D721Med (cell line): ENCODE measurements around the gene MCM10.
A peak's percentile ranks its signal among the peaks of the same experiment; 100 is the strongest.

Experiments used
- DNase-seq: peaks from one replicate; pipeline ENCODE4 v3.0.0; 2011; ENCODE audit warnings: low spot score; ENCODE audit not compliant: insufficient read length
- FAIRE-seq: peaks from 2 replicates; lab custom pipeline; 2011; peaks lifted over from hg19 to GRCh38; lab: Jason Lieb, UNC
- CTCF ChIP-seq: IDR thresholded peaks from 2 replicates; pipeline ENCODE4 v1.5.1; 2012; ENCODE audit warnings: mild to moderate bottlenecking, control low read depth; ENCODE audit not compliant: insufficient read depth; ENCODE audit errors: missing control alignments

The MCM10 gene

GRCh38 chr10:13120786-13121499 lies 40.4 kb upstream of the MCM10 start:
- FAIRE-seq (peak; percentile 87), DNase-seq (no peak)
- no peak for TF ChIP-seq CTCF

GRCh38 chr10:13121500-13121854 lies 39.9 kb upstream of the MCM10 start:
- FAIRE-seq = no peak
- no peak for DNase-seq

DNA sequence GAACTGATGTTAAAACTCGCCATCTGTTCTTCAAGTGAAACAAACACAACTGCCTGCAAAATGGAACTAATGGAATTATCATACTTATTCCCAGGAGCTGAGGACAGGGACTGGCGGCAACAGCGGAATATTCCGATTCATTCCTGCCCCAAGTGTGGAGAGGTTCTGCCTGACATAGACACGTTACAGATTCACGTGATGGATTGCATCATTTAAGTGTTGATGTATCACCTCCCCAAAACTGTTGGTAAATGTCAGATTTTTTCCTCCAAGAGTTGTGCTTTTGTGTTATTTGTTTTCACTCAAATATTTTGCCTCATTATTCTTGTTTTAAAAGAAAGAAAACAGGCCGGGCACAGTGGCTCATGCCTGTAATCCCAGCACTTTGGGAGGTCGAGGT lies 24.7 kb upstream of the MCM10 start:
- FAIRE-seq (no peak), DNase-seq (no peak)
- no peak for TF ChIP-seq CTCF

More at GRCh38 chr10:13121500-13121854, 39.9 kb upstream of the MCM10 start:
- no peak for TF ChIP-seq CTCF

- DNase-seq (no peak), FAIRE-seq (no peak)
- no peak for TF ChIP-seq CTCF
Observed at GRCh38 chr10:13139150-13139549, 22.2 kb upstream of the MCM10 start.

DNA sequence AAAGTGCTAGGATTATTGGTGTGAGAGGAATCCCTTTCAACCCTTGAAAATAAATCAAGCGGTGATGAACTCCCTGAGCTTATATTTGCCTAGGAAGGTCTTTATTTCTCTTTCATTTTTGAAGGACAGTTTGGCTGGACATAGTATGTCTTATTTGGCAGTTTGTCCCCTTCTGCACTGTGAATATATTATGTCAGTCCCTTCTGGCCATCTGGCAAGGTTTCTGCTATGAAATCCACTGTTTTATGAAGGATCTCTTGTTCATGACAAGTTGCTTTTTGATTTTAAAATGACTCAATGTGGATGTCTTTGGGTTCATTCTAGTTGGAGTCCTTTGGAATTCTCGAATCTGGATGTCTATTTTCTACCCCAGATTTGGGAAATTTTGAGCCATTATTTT lies 21.7 kb upstream of the MCM10 start:
- FAIRE-seq = no peak
- TF ChIP-seq CTCF = no peak
- DNase-seq = no peak

DNA sequence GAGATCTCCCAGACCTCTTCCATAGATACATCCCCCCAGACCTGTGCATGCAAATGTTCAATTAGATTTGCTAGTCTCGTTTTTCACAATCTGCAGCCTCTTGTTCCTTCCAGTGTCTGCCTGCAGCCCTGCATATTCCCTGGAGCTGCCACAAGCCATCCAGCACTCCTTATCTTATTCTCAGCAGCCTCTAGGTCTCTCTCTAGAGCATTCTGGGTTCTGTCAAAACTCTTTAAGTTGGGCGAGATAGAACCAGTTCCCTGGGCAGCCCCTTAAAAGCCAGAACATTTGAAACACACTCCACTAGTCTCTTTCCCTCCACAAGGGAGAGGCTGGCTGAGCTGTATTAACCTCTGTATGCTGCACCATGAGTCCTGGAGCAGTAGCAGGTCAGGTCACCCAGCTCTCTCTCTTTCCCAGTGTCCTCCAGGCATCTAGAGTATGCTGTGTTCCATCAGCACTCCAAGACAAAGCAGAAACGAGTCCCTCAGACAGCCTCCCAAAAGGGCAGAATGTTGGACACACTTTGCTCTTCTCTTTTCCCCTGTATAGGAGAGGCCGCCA lies 20.6 kb upstream of the MCM10 start:
- FAIRE-seq (no peak), DNase-seq (no peak)
- TF ChIP-seq CTCF = no peak

- FAIRE-seq (no peak), DNase-seq (no peak)
- no peak for TF ChIP-seq CTCF
Observed at GRCh38 chr10:13143766-13144165, 17.6 kb upstream of the MCM10 start.
